CD4-positive, alpha-beta T cell (primary cell): ENCODE data around the gene MYO5C. TPM values are rescaled to one million over a fixed set of nuclear protein-coding genes. Genes with fewer than 3 reads are reported as not detected.

Experiments
- ATAC-seq: fragments of 200-7000 bp; cut with Tn5 transposase; one replicate; pipeline ENCODE4 v1.10.0; 2022; ENCODE audit warnings: mild to moderate bottlenecking; ENCODE audit not compliant: poor library complexity
- CTCF ChIA-PET: fragments of 350-600 bp; sonication (Branson Sonifier 250); formaldehyde crosslinking; loops from one replicate; lab custom pipeline; 2021; ENCODE audit warnings: antibody characterized with exemption, inconsistent platforms; lab: Charles Lee
- POLR2A ChIA-PET: fragments of 350-600 bp; sonication (Branson Sonifier 250); formaldehyde crosslinking; loops from one replicate; lab custom pipeline; 2021; ENCODE audit warnings: antibody characterized with exemption, inconsistent platforms; lab: Charles Lee
- DNase-seq, 14 experiments: peaks; one replicate each; pipeline ENCODE4 v3.0.0-alpha.2; 2013 to 2020; ENCODE audit warnings: mixed read lengths in 2 of 14
- H3K27ac ChIP-seq, 2 donors: one replicate each; pipeline versions ENCODE4 v1.5.1 to v1.7.0; 2013; ENCODE audit warnings: low read length in 2 of 2, low read depth in 1 of 2, mild to moderate bottlenecking in 1 of 2
- H3K27me3 ChIP-seq, 2 experiments: 1 replicate in 1 of 2; 2 replicates in 1 of 2; pipeline versions ENCODE4 v1.6.1 to v1.7.0; 2013; ENCODE audit warnings: low read length in 2 of 2, control low read depth in 1 of 2, mild to moderate bottlenecking in 1 of 2, moderate library complexity in 1 of 2; ENCODE audit not compliant: insufficient read depth in 2 of 2, control insufficient read depth in 1 of 2
- H3K36me3 ChIP-seq: one replicate; pipeline ENCODE4 v1.6.1; 2013; ENCODE audit warnings: low read length, control low read depth; ENCODE audit not compliant: insufficient read depth
- H3K4me1 ChIP-seq: one replicate; pipeline ENCODE4 v1.6.1; 2013; ENCODE audit warnings: low read length, control low read depth; ENCODE audit not compliant: insufficient read depth
- H3K4me3 ChIP-seq: one replicate; pipeline ENCODE4 v1.5.1; 2013; ENCODE audit warnings: mild to moderate bottlenecking, low read length, moderate library complexity
- H3K9me3 ChIP-seq, 2 experiments: 1 replicate in 1 of 2; 2 replicates in 1 of 2; pipeline versions ENCODE4 v1.6.1 to v1.7.0; 2013; ENCODE audit warnings: low read length in 2 of 2, mild to moderate bottlenecking in 2 of 2, control low read depth in 1 of 2, moderate library complexity in 1 of 2; ENCODE audit not compliant: control insufficient read depth in 1 of 2, insufficient read depth in 1 of 2
- H3K27ac Mint-ChIP-seq: one replicate; pipeline ENCODE4 v1.8.0; 2020; ENCODE audit warnings: mixed read lengths
- H3K27me3 Mint-ChIP-seq: one replicate; pipeline ENCODE4 v1.8.0; 2021; ENCODE audit warnings: mixed read lengths
- H3K36me3 Mint-ChIP-seq: one replicate; pipeline ENCODE4 v1.8.0; 2021; ENCODE audit warnings: low read depth, mixed read lengths
- H3K4me1 Mint-ChIP-seq: one replicate; pipeline ENCODE4 v1.8.0; 2021; ENCODE audit warnings: low read depth, mixed read lengths
- H3K4me3 Mint-ChIP-seq: one replicate; pipeline ENCODE4 v1.8.0; 2020; ENCODE audit warnings: mild to moderate bottlenecking, mixed read lengths
- H3K9me3 Mint-ChIP-seq: one replicate; pipeline ENCODE4 v1.8.0; 2020; ENCODE audit warnings: mixed read lengths
- intact Hi-C, 2 experiments: fragments of 100-400 bp; cut with DNase I in 1 of 2; cut with micrococcal nuclease in 1 of 2; formaldehyde crosslinking; loops; one replicate each; pipeline versions ENCODE4 v1.15.1 to v1.9.0; 2023 to 2025; cut with DNase I, micrococcal nuclease
- total RNA-seq, 174 experiments: library from RNA in 2 of 174; stranded (reverse) in 2 of 174; gene quantifications; one replicate each; pipeline ENCODE4 v1.2.3 and lab custom pipeline; 2021 to 2026
- TF ChIP-seq, protein P1 (sequence below): fragments of 200-600 bp; IDR thresholded peaks from one replicate; pipeline ENCODE4 v1.8.0; 2022; ENCODE audit warnings: antibody characterized with exemption, mild to moderate bottlenecking

The MYO5C gene
- total RNA-seq, 2 experiments from 2014 or later, result 0.53 to 0.93 TPM

DNA sequence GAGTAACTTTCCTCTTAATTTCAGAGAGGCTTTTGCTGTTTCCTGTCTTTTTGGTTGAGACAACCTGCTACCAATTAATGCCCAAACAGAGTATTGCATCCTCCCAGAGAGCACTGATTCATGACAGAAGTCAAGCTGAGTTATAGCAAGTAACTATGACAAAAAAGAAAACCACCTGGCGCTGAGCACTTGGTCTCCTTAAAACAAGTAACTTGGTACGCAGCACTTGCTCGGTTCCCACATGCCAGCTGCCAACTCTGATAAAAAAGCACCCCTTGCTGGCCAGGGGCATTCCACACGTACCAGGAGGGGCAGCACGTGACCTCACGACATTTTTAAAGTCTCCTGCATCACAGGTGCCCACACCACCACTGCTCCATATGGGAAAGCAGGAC is 13.5 kb upstream of the MYO5C start:
- no peak for ATAC-seq
- H3K4me3 Mint-ChIP-seq, result no peak overlapping the region
- H3K36me3 ChIP-seq, result peaks cover 26% of the 10 kb centered on the region
- H3K27me3 ChIP-seq, result no peaks in the 10 kb centered on the region
- H3K36me3 Mint-ChIP-seq, result peaks cover 46% of the 10 kb centered on the region
- no peak overlapping the region for H3K27ac Mint-ChIP-seq
- no peaks in the 10 kb centered on the region for H3K9me3 Mint-ChIP-seq
- H3K27me3 Mint-ChIP-seq, result no peaks in the 10 kb centered on the region
- H3K4me1 ChIP-seq, result no peaks in the 10 kb centered on the region
- H3K4me1 Mint-ChIP-seq, result peaks cover under 1% of the 10 kb centered on the region
- H3K4me3 ChIP-seq, result no peak overlapping the region
- DNase-seq, result no peak
- CTCF ChIA-PET, result no interaction called here
- H3K9me3 ChIP-seq, result no peaks in the 10 kb centered on the region
- intact Hi-C loops, result no loop called here
- TF ChIP-seq, protein P1, sequence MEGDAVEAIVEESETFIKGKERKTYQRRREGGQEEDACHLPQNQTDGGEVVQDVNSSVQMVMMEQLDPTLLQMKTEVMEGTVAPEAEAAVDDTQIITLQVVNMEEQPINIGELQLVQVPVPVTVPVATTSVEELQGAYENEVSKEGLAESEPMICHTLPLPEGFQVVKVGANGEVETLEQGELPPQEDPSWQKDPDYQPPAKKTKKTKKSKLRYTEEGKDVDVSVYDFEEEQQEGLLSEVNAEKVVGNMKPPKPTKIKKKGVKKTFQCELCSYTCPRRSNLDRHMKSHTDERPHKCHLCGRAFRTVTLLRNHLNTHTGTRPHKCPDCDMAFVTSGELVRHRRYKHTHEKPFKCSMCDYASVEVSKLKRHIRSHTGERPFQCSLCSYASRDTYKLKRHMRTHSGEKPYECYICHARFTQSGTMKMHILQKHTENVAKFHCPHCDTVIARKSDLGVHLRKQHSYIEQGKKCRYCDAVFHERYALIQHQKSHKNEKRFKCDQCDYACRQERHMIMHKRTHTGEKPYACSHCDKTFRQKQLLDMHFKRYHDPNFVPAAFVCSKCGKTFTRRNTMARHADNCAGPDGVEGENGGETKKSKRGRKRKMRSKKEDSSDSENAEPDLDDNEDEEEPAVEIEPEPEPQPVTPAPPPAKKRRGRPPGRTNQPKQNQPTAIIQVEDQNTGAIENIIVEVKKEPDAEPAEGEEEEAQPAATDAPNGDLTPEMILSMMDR, result no peak
- no peak overlapping the region for H3K27ac ChIP-seq
- POLR2A ChIA-PET, result no interaction called here

- Mint-ChIP-seq H3K27me3 (no peaks in the 10 kb centered on the region), H3K9me3 (no peaks in the 10 kb centered on the region), H3K4me3 (no peak overlapping the region), H3K36me3 (peaks cover 40% of the 10 kb centered on the region), H3K4me1 (peaks cover 6% of the 10 kb centered on the region), H3K27ac (no peak overlapping the region)
- ATAC-seq, result no peak
- intact Hi-C loops, result no loop called here
- Histone ChIP-seq H3K36me3 (peaks cover 23% of the 10 kb centered on the region), H3K4me3 (no peak overlapping the region), H3K27me3 (no peaks in the 10 kb centered on the region), H3K27ac (no peak overlapping the region), H3K4me1 (no peaks in the 10 kb centered on the region), H3K9me3 (no peaks in the 10 kb centered on the region)
- CTCF ChIA-PET, result no interaction called here
- TF ChIP-seq, protein P1, result no peak
- POLR2A ChIA-PET, result no interaction called here
- DNase-seq, result no peak
Observed at GRCh38 chr15:52308446-52309153, 13.0 kb upstream of the MYO5C start.

DNA sequence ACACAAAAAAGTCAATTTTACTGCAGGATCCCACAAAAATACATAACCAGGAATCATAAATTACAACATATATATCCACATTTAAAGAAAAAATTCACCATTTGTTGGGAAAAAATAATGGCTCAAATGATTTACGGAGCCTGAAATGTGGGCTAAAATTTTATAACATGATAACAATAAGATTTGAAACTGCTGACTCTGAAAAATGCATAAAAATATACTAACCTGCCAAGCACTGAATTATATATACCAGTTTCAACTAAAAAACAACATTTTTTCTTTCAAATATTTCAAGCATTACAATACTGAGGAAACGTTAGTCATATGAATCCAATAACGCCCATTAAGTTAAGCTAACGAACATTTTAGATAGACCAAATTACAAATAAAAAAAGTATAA is 12.2 kb upstream of the MYO5C start:
- Mint-ChIP-seq H3K9me3 (no peaks in the 10 kb centered on the region), H3K4me3 (no peak overlapping the region), H3K36me3 (peaks cover 33% of the 10 kb centered on the region), H3K27me3 (no peaks in the 10 kb centered on the region), H3K4me1 (peaks cover 10% of the 10 kb centered on the region), H3K27ac (no peak overlapping the region)
- TF ChIP-seq, protein P1, result no peak
- no peak overlapping the region for H3K4me3 ChIP-seq
- ChIA-PET CTCF (no interaction called here), POLR2A (no interaction called here)
- H3K27ac ChIP-seq, result no peak overlapping the region
- no peak for DNase-seq
- intact Hi-C loops, result no loop called here
- no peaks in the 10 kb centered on the region for H3K27me3 ChIP-seq
- H3K36me3 ChIP-seq, result peaks cover 16% of the 10 kb centered on the region
- ATAC-seq, result no peak
- H3K9me3 ChIP-seq, result no peaks in the 10 kb centered on the region
- H3K4me1 ChIP-seq, result peaks cover 5% of the 10 kb centered on the region
